ENCODE data around the gene ACADSB.

The ACADSB gene

DNA sequence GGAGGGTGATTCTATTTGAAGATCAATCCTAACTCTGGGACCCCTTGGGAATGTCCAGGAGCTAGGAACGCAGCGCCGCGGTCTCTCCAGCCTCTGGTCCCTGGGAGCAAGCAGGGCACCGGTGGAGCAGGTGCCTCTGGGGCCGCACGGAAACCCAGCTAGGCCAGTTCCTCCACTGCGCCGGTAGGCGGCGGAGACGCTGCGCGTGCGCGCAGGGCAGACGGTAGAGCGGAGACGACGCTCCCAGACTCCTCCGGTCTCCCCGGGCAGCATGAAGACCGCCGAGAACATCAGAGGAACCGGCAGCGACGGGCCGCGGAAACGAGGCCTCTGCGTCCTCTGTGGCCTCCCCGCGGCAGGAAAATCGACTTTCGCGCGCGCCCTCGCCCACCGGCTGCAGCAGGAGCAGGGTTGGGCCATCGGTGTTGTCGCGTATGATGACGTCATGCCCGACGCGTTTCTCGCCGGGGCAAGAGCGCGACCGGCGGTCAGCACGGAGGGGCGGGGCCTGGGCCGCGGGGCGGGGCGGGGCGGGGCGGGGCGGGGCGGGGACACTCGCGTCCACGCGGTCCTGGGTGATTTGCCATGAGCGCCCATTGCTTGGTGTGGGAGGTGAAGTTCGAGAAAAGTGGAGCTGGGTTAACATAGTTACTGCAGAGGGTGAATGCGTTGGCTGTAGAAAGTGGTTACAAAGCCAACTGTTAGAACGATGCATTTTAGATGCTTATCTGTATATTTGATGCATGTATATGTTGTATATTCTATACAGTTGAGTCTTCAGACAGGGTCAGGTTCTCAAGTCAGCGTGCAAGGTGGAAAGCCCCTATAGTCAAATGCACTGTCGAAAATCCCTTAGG is 28.4 kb upstream of the ACADSB start, which contains the start of gene PSTK:
TSS of gene PSTK (plus strand) at position 193 of the 857 bp plus-strand sequence. CDS start at position 272, 79 bp downstream.
- H3K27ac ChIP-seq (ENCODE audit: low read depth, low read length, poor library complexity, severe bottlenecking): peak within 1 kb of the TSS; percentile 73
- peak within 1 kb of the TSS; percentile 75 for H3K9ac ChIP-seq (ENCODE audit: low read length)

DNA sequence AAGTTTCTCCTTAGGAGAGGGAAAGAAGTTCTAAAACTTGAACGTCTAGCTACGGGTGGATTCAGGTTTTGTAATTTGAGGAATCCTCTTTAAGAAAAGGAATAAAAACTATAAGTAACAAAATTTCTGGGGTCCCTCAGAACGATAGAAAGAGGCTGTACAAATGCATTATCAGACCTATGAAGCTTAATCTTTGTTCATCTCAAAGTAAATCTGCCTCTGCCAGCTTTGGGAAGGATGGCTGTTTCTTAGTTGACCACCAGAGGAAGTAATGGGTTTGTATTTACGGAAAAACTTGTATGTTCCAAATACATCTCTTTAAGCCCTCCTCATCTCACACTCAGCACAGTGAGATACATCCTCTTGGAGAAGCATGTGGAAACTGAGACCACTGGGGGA is 27.7 kb upstream of the ACADSB start:
- Histone ChIP-seq H4K20me1 (ENCODE audit: insufficient read depth, low read length) (no peaks in the 10 kb centered on the region), H2AFZ (ENCODE audit: low read length) (peak overlapping the region; percentile 14; the same call in 1 of the 2 replicates), H3K4me2 (ENCODE audit: low read length) (peak overlapping the region; percentile 82), H3K27ac (ENCODE audit: low read depth, low read length, poor library complexity, severe bottlenecking) (peak overlapping the region; percentile 16), H3K4me3 (ENCODE audit: low read depth, low read length, poor library complexity, severe bottlenecking) (peak overlapping the region; percentile 69), H3K27me3 (ENCODE audit: insufficient read depth, low read length) (no peaks in the 10 kb centered on the region), H3K9ac (ENCODE audit: low read length) (peak overlapping the region; percentile 57), H3F3A (ENCODE audit: insufficient read depth, low read length) (no peaks in the 10 kb centered on the region), H3K9me2 (ENCODE audit: low read depth, low read length) (no peaks in the 10 kb centered on the region), H3K79me2 (ENCODE audit: insufficient read depth, low read length) (no peaks in the 10 kb centered on the region), H3K4me1 (ENCODE audit: insufficient read depth, low read length, severe bottlenecking) (peaks cover 22% of the 10 kb centered on the region), H3K36me3 (ENCODE audit: insufficient read depth, low read length) (peaks cover under 1% of the 10 kb centered on the region; the same call in 1 of the 2 replicates), H3K9me3 (ENCODE audit: low read length) (no peaks in the 10 kb centered on the region)
- TF ChIP-seq CTCF (IDR thresholded peaks at IDR 0.05; ENCODE audit: low read length) (peak; percentile 41; the same call in 1 of the 2 replicates), EZH2 (IDR thresholded peaks at IDR 0.05; ENCODE audit: borderline replicate concordance, low read length) (no peak)

More for the DNA sequence above, 28.4 kb upstream of the ACADSB start, which contains the start of gene PSTK:
- TF ChIP-seq CTCF (IDR thresholded peaks at IDR 0.05; ENCODE audit: low read length) (peak; percentile 71), EZH2 (IDR thresholded peaks at IDR 0.05; ENCODE audit: borderline replicate concordance, low read length) (no peak)
- peak within 1 kb of the TSS; percentile 69 for H3K4me3 ChIP-seq (ENCODE audit: low read depth, low read length, poor library complexity, severe bottlenecking)
- H2AFZ ChIP-seq (ENCODE audit: low read length): peak within 1 kb of the TSS; percentile 91
- H4K20me1 ChIP-seq (ENCODE audit: insufficient read depth, low read length): no peaks in the 10 kb centered on the region
- H3K4me1 ChIP-seq (ENCODE audit: insufficient read depth, low read length, severe bottlenecking): peaks cover 22% of the 10 kb centered on the region
- no peaks in the 10 kb centered on the region; the same call in 1 of the 2 replicates for H3K36me3 ChIP-seq (ENCODE audit: insufficient read depth, low read length)
- peak within 1 kb of the TSS; percentile 89 for H3K4me2 ChIP-seq (ENCODE audit: low read length)
- H3K27me3 ChIP-seq (ENCODE audit: insufficient read depth, low read length): no peaks in the 10 kb centered on the region
- H3F3A ChIP-seq (ENCODE audit: insufficient read depth, low read length): no peaks in the 10 kb centered on the region
- H3K79me2 ChIP-seq (ENCODE audit: insufficient read depth, low read length): no peaks in the 10 kb centered on the region
- no peaks in the 10 kb centered on the region for H3K9me2 ChIP-seq (ENCODE audit: low read depth, low read length)
- no peaks in the 10 kb centered on the region for H3K9me3 ChIP-seq (ENCODE audit: low read length)

GRCh38 chr10:122983898-122984297 is 24.9 kb upstream of the ACADSB start:
- Histone ChIP-seq H3K27ac (ENCODE audit: low read depth, low read length, poor library complexity, severe bottlenecking) (no peak overlapping the region), H3K9ac (ENCODE audit: low read length) (no peak overlapping the region), H2AFZ (ENCODE audit: low read length) (no peak overlapping the region), H3K27me3 (ENCODE audit: insufficient read depth, low read length) (no peaks in the 10 kb centered on the region), H3K79me2 (ENCODE audit: insufficient read depth, low read length) (no peaks in the 10 kb centered on the region), H3K4me1 (ENCODE audit: insufficient read depth, low read length, severe bottlenecking) (peaks cover 22% of the 10 kb centered on the region), H4K20me1 (ENCODE audit: insufficient read depth, low read length) (no peaks in the 10 kb centered on the region), H3K9me2 (ENCODE audit: low read depth, low read length) (no peaks in the 10 kb centered on the region), H3F3A (ENCODE audit: insufficient read depth, low read length) (no peaks in the 10 kb centered on the region), H3K9me3 (ENCODE audit: low read length) (no peaks in the 10 kb centered on the region), H3K36me3 (ENCODE audit: insufficient read depth, low read length) (peaks cover 16% of the 10 kb centered on the region; the same call in 1 of the 2 replicates), H3K4me2 (ENCODE audit: low read length) (no peak overlapping the region), H3K4me3 (ENCODE audit: low read depth, low read length, poor library complexity, severe bottlenecking) (no peak overlapping the region)
- no peak for TF ChIP-seq EZH2 (IDR thresholded peaks at IDR 0.05; ENCODE audit: borderline replicate concordance, low read length)
- no peak for TF ChIP-seq CTCF (IDR thresholded peaks at IDR 0.05; ENCODE audit: low read length)
